Activated naive CD8-positive, alpha-beta T cell treated with anti-CD3 and anti-CD28 coated beads, Interleukin-2, amount 50 U/mL, for 24 hours (primary cell): ENCODE results near the gene PAX7.

Source experiments
- ATAC-seq: fragments of 150-1000 bp; cut with Tn5 transposase; one replicate; pipeline ENCODE4 v1.10.0; 2021
- DNase-seq: peaks from one replicate; pipeline ENCODE4 v3.0.0; 2021
- H3K27ac Mint-ChIP-seq: one replicate; pipeline ENCODE4 v1.8.0; 2021; ENCODE audit warnings: mild to moderate bottlenecking, mixed read lengths
- H3K27me3 Mint-ChIP-seq: one replicate; pipeline ENCODE4 v1.8.0; 2021; ENCODE audit warnings: mixed read lengths
- H3K36me3 Mint-ChIP-seq: one replicate; pipeline ENCODE4 v1.8.0; 2021; ENCODE audit warnings: low read depth, mixed read lengths
- H3K4me1 Mint-ChIP-seq: one replicate; pipeline ENCODE4 v1.8.0; 2021; ENCODE audit warnings: mixed read lengths
- H3K4me3 Mint-ChIP-seq: one replicate; pipeline ENCODE4 v1.8.0; 2021; ENCODE audit warnings: mild to moderate bottlenecking, moderate library complexity, mixed read lengths
- H3K9me3 Mint-ChIP-seq: one replicate; pipeline ENCODE4 v1.8.0; 2021; ENCODE audit warnings: mixed read lengths

PAX7 gene

DNA sequence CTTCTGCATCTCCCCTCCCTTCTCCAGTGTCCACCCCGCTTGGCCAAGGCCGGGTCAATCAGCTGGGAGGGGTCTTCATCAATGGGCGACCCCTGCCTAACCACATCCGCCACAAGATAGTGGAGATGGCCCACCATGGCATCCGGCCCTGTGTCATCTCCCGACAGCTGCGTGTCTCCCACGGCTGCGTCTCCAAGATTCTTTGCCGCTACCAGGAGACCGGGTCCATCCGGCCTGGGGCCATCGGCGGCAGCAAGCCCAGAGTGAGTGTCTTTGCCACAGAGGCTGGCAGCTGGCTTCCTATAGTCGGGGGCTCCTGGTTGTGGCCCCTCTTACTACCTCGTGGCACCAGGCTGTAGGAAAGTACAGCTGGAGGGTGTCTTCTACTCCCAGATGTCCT, 3.6 kb downstream of the PAX7 start:
- Mint-ChIP-seq H3K4me1 (peaks cover 21% of the 10 kb centered on the region), H3K9me3 (no peaks in the 10 kb centered on the region), H3K36me3 (no peaks in the 10 kb centered on the region), H3K4me3 (no peak overlapping the region), H3K27ac (no peak overlapping the region), H3K27me3 (peaks cover 87% of the 10 kb centered on the region)
- ATAC-seq (no peak), DNase-seq (no peak)

DNA sequence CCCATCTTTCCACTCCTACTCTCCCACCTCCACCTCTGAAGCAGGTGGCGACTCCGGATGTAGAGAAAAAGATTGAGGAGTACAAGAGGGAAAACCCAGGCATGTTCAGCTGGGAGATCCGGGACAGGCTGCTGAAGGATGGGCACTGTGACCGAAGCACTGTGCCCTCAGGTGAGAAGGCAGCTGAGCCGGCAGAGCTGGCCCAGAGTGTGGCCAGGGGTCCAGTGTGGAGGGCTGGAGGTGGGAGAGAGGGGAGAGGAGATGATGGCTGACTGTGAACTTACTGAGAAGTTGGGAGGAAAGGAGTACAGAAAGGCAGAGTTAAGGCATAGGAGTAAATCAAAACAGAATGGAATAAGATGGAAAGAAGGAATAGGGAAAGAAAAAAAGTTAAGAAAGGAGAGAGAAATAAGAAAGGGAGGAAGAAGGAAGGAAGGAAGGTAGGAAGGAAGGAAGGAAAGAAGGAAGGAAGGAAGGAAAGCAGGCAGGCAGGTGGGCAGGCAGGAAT, 4.5 kb downstream of the PAX7 start:
- Mint-ChIP-seq H3K27ac (no peak overlapping the region), H3K4me3 (no peak overlapping the region), H3K36me3 (no peaks in the 10 kb centered on the region), H3K27me3 (peaks cover 89% of the 10 kb centered on the region), H3K9me3 (no peaks in the 10 kb centered on the region), H3K4me1 (peaks cover 25% of the 10 kb centered on the region)
- DNase-seq: no peak
- no peak for ATAC-seq

DNA sequence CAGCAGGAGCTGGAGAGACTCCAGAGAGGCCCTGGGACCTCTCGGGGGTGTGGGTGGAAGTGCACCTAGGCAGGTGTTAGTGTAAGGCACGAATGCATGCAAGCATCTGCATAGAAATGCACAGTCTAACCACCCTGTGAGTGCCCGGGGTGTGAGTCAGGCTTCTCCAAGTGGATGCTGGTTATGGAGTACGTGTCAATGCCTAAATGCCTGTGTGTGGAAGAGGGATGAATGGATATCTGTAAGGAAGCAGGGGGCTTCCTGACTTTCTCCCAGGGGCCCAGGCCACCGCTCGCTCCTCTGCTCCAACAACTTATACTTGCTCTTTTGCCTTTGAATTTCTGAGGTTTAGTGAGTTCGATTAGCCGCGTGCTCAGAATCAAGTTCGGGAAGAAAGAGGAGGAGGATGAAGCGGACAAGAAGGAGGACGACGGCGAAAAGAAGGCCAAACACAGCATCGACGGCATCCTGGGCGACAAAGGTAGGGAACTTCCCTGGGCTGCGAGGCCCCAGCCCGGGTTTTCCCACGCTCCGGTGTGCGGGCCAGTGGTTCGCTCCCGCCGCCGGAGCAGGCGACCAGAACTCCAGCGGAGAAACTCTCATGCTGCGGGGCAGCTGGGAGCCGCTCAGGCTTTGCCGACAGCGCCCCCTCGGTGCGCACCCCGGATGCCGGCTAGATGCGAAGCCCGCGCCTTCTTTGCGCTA, 5.4 kb downstream of the PAX7 start:
- peak overlapping the region; percentile 53 for H3K27ac Mint-ChIP-seq
- H3K4me3 Mint-ChIP-seq: no peak overlapping the region

DNA sequence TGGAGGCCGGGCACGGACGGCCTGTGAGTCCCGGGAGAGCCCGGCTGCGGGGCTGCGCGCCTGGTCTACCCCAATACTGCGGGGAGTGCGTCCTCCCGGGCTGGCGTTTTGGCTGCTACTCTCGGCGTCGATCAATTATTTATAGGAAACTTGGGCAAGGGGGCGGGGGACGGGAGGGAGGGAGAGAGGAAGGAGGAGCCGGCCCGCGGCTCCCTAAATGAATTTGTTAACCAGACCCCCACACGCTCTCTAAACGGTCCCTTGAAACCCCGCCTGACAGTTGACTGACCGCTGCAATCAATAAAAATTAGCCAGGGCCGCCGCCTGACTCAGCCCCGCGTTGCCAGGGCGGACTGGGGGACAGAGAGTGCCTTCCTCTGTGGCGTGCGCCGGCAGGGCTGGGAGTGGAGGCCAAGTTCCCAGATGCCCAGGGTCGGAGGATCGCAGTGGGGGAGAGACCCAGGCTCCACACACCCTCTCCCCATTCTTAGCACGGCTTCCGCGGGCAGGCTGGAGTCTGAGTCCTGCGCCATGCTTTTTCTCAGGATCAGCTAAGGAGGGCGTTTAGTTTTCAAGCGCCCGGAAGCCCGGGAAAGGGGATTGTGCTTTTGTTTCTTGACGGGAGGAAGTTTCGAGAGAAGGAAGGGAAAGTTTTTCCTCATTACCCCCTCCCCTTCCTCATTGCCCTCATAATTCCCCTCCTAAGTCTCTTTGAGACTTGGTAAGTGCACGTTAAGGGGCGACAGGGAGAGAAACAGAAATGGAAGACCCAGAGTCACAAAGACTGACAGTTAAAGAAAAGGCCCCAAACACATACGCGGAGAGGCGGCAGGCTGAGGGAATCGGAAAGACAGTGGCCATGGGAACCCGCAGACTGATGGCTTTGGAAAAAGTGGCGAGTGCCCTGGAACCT, 6.2 kb downstream of the PAX7 start:
- Mint-ChIP-seq H3K27me3 (peaks cover 90% of the 10 kb centered on the region), H3K27ac (no peak overlapping the region), H3K4me1 (peaks cover 24% of the 10 kb centered on the region), H3K36me3 (no peaks in the 10 kb centered on the region), H3K9me3 (no peaks in the 10 kb centered on the region), H3K4me3 (no peak overlapping the region)
- no peak for ATAC-seq
- DNase-seq: no peak

More for the DNA sequence above, 5.4 kb downstream of the PAX7 start:
- H3K27me3 Mint-ChIP-seq: peaks cover 89% of the 10 kb centered on the region
- no peaks in the 10 kb centered on the region for H3K36me3 Mint-ChIP-seq
- H3K9me3 Mint-ChIP-seq: no peaks in the 10 kb centered on the region
- DNase-seq: no peak
- H3K4me1 Mint-ChIP-seq: peaks cover 26% of the 10 kb centered on the region
- no peak for ATAC-seq

DNA sequence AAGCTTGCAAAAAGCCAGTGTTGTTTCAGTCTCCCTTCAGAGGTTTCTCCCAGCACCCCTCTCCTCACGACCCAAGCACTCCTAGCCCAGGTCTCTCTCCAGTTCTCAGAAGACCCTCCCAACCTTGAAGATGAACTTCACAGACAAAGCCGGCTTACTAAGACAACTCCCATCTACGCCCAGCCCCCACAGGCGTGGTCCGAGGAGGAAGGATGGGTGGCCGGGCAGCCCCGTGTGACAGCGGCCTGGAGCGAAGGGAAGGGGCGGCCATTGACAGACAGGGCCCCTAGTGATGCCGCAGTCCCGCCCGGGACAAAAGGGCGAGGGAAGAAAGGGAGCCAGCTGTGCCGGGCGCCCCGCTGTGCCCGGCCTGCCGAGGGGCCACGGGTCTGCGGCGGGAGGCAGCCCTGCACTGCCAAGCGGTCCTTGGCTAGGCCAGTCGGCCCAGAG, 6.9 kb downstream of the PAX7 start:
- Mint-ChIP-seq H3K4me3 (no peak overlapping the region), H3K27ac (no peak overlapping the region), H3K9me3 (no peaks in the 10 kb centered on the region), H3K36me3 (no peaks in the 10 kb centered on the region), H3K27me3 (peaks cover 89% of the 10 kb centered on the region), H3K4me1 (peaks cover 21% of the 10 kb centered on the region)
- DNase-seq: no peak
- no peak for ATAC-seq

DNA sequence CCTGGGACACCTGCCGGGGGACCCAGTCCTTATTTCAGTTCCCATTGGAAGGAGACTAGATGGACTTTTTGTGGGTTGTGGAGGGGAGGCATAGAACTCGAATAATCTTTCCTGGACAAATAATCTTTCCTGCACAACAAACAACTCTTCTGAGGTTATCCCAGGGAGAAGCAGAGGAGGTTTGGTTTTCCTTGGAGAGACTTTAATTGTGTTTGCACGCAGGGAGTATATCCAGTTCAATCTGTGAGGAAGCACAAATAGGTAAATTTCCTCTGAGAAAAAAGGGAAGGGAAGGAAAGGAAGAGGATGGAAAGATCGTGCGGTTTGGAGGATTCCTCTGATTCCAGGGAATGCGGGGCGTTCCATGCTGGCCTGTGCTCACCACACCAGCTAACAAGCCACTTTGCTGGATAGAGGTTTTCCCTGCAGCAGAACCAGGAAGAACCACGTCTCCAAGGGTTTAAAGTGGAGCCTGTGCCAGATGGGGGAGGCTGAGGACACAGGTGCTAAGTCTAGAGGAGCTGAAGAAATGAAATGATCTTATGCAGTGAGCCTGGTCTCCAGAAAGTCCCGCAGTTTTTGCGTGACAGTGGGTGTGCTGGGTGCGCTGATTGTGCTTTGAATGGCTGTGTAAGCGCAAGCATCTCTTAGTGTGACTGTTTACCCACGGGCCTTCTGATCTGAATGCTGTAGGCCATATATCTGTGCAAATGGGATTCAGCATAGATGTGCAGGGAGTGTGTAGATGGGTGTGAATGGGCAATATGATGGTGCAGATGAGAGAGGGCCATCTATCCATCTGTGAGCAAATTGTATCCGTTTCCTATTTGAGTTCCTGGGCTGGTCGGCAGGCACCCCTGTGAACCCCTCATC, 7.6 kb downstream of the PAX7 start:
- Mint-ChIP-seq H3K27me3 (peaks cover 90% of the 10 kb centered on the region), H3K27ac (no peak overlapping the region)

DNA sequence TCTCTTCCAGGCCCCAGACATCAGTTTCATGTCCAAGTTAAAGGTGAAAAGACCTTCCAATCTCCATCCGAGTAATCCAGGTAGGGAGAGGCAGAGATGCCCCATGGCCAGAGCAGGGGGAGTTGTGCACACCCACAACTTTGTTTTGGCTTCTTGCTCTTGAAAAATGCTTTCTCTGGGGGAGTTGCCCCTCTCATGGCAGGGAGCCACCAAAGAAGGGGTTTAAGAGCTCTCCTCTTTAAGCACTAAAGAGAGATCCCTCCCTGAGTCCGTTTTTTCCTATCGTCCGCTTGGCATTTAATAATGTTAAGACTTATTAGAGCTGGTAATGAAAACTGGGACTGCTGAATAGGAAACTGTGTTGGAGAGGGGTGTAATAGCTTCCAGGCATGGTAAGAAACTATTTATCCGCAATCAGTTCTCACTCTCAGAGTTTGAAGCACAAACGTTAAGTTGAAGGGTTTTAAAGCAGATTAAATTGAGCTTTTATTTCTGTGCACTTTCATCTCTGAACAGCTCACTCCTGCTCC, 8.3 kb downstream of the PAX7 start:
- Mint-ChIP-seq H3K36me3 (no peaks in the 10 kb centered on the region), H3K27ac (no peak overlapping the region), H3K9me3 (no peaks in the 10 kb centered on the region), H3K27me3 (peaks cover 88% of the 10 kb centered on the region), H3K4me3 (no peak overlapping the region), H3K4me1 (peaks cover 25% of the 10 kb centered on the region)
- ATAC-seq: no peak
- DNase-seq: no peak

More for the DNA sequence above, 7.6 kb downstream of the PAX7 start:
- no peak for DNase-seq
- no peak overlapping the region for H3K4me3 Mint-ChIP-seq
- ATAC-seq: no peak
- H3K4me1 Mint-ChIP-seq: peaks cover 21% of the 10 kb centered on the region
- H3K36me3 Mint-ChIP-seq: no peaks in the 10 kb centered on the region
- H3K9me3 Mint-ChIP-seq: no peaks in the 10 kb centered on the region

DNA sequence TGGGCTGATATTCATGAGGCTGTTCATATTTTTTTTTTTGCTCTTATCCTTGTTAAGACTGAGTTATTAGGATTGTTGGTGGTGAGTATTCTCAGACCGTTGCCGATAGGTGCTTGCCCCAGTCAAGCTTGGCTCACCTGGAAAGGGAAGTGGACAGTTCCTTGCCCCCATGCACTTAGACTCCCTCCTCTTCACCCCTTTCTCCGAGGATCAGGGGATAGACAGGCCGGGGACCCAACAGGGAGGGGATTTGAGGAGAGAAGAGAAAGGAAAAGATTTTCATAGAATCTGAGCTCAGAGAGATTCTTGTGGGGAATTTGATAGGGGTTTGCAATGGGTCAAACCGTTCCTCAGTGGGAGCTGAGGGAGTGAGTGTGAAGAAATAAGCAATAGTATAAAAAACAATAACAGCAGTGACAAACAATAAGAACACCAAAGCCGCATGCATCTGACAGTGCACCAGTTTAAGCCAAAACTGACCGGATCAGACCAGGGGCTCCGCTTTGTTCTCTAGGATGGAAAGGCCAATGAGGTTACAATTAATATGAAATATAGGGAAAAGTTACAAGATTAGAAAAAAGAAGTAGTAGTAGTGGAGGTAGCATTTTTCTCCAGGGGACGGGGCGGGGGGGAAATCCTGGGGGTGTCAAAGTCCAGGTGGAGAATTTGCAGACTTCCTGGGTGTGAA, 8.9 kb downstream of the PAX7 start:
- ATAC-seq (no peak), DNase-seq (no peak)
- Mint-ChIP-seq H3K4me3 (no peak overlapping the region), H3K4me1 (peaks cover 26% of the 10 kb centered on the region), H3K36me3 (no peaks in the 10 kb centered on the region), H3K27me3 (peaks cover 88% of the 10 kb centered on the region), H3K27ac (no peak overlapping the region), H3K9me3 (no peaks in the 10 kb centered on the region)

DNA sequence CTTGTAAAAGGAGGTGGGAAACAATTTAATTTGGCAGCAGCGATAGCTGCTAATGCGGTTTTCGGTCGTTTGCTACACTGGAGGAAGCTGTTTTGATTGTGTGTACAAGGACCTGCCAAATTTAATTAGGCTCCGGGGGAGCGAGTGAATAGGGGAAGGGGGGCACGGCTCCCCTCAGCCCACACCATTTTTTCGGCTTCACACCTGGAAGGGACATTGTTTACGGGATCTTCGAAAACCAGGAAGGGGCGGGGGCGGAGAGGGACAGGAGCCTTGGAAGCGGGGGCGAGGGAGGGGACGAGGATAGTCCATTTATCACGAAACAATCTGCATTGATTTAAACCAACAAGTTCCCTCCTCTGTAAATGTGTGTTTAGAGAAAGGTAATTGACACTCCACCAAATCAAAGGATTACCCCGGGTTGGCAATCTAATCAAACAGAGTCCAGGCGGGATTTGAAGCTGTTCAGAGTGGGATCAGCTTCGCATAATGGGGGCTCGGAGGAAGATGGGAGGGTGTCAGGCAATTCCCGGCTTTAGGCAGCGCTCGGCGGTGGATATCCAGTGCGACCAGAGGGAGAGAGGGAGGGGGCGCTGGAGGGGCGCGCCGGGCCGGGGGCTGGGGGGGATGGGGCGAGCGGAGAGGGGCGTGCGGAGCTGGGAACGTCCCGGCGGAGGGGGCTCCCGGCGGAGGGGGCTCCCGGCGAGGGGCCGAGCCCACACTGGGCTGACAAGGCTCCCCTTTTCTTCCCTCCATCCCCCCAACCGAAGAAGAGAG, 9.8 kb downstream of the PAX7 start:
- Mint-ChIP-seq H3K4me1 (peaks cover 35% of the 10 kb centered on the region), H3K9me3 (no peaks in the 10 kb centered on the region), H3K4me3 (no peak overlapping the region), H3K27me3 (peaks cover 88% of the 10 kb centered on the region), H3K27ac (no peak overlapping the region), H3K36me3 (no peaks in the 10 kb centered on the region)
- no peak for DNase-seq
- ATAC-seq: no peak

DNA sequence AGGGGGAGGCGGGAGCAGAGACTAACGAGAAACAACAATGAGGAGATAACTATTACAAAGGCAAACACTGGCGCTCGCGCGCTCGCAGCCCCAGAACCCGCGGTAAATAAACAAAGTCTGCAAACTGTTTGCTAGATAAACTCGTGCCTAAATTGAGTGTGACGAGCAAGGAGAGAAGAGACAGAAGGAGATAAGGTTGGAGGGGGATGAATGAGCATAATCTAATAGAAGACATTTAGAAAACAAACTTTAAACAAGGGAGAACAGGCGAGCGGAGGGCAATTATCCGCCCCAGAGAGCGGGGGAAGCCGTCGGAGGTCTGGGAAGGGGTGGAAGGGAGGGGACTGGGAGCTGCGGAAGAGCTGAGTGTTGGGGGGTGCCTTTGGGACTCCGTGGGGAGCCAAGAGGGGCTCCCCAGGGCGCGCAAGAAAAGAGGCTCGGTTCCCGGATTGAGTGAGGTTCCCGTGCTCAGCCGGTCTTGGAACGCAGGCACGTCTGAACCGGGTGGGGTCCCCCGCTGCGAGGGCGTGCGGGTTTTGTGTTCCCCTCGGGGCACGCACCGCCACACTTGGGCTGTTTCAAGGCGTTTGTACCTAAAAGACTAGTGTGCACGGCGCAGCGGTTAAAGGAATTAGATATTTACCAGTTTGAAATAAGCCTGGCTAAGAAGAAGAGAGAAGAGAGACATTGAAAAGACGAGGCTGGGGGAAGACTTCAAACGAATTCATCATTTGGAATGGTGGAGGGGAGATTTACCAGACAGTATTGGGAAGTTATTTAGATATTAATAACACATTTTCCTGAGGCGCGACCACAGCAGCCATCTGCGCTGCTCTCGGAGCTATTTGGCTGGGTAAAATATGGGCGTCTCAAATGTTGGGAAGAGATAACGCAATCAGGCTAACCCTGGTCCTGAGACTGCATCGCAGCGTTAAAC, 10.6 kb downstream of the PAX7 start:
- Mint-ChIP-seq H3K9me3 (no peaks in the 10 kb centered on the region), H3K27ac (no peak overlapping the region), H3K36me3 (no peaks in the 10 kb centered on the region), H3K4me3 (no peak overlapping the region), H3K4me1 (peaks cover 35% of the 10 kb centered on the region), H3K27me3 (peaks cover 88% of the 10 kb centered on the region)
- ATAC-seq (no peak), DNase-seq (no peak)

DNA sequence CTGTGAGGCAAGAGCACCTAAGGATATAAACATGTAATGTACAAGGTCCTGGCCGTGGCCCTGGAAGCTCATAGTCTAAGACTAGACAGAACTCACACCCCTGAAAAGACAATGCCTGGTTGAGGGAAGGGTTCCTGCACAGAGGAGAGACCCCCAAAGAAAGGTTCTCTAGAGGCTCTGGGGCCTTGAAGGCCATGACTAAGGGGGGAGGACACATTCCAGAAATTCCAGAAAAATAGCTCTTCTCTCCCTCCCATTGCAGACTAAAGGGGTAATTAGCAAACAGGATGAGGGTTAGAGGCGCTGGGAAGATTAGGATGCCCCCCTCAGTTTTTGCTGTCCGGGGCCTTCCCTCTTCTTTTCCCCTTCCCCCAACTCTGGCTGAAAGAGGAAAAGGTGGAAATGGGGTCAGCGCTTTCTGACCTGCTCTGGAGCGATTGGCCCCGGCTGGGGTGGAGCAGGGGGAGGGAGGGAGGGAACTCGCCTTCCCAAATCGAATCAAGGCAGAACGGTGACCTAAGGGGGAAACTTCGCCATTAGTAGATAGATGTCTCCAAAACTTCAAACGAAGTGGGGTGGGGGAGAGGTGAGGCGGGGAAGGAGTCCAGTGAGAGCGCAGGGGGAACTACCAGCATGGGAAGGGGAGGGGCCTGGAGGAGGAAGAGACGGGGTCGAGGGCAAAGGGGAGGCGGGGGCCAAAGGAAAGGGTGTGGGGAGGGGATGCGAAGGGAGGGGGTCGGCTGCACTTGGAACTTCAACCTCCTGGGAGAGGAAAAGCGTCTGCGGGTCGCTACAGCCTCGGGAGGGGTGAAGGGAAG, 11.8 kb downstream of the PAX7 start:
- no peaks in the 10 kb centered on the region for H3K36me3 Mint-ChIP-seq
- ATAC-seq (no peak), DNase-seq (no peak)
- peaks cover 33% of the 10 kb centered on the region for H3K4me1 Mint-ChIP-seq
- H3K27me3 Mint-ChIP-seq: peaks cover 84% of the 10 kb centered on the region
- peak overlapping the region; percentile 52 for H3K27ac Mint-ChIP-seq
- H3K4me3 Mint-ChIP-seq: no peak overlapping the region
- no peaks in the 10 kb centered on the region for H3K9me3 Mint-ChIP-seq
